Suppressor macrophage treated with lipopolysaccharide for 1 hour (primary cell): Measurements from ENCODE around the gene CYB5R4.
"Not testable (repeated sequence)": the region's sequence is repeated elsewhere in the genome, so short reads cannot be mapped to it uniquely, and the experiment has no call there.

Experiments
- DNase-seq, 3 donors: peaks; one replicate each; pipeline ENCODE4 v3.0.0-alpha.2; 2020 to 2022

The CYB5R4 gene

GRCh38 chr6:83862776-83863471 is 3.4 kb downstream of the CYB5R4 start:
- DNase-seq: no peak

- DNase-seq: no peak
Measured at GRCh38 chr6:83867043-83867442, 7.6 kb downstream of the CYB5R4 start.

- DNase-seq: peak; percentile 93 to 98 (median 97)
Measured at GRCh38 chr6:83867527-83868161, 8.2 kb downstream of the CYB5R4 start.

- peak in 2 of 3 donors; percentile 19 to 38 for DNase-seq
Measured at GRCh38 chr6:83868639-83869038, 9.2 kb downstream of the CYB5R4 start.

- DNase-seq: no peak
Measured at GRCh38 chr6:83870649-83871048, 11.2 kb downstream of the CYB5R4 start.

- DNase-seq: no peak
Measured at GRCh38 chr6:83872386-83873118, 13.1 kb downstream of the CYB5R4 start.

GRCh38 chr6:83873869-83874268 is 14.4 kb downstream of the CYB5R4 start:
- no peak for DNase-seq

GRCh38 chr6:83875843-83876242 is 16.4 kb downstream of the CYB5R4 start:
- peak in 2 of 3 donors; percentile 23 to 24 for DNase-seq

GRCh38 chr6:83878902-83879644 is 19.6 kb downstream of the CYB5R4 start:
- DNase-seq: no peak

GRCh38 chr6:83879746-83880145 is 20.3 kb downstream of the CYB5R4 start:
- DNase-seq: no peak

GRCh38 chr6:83883240-83883639 is 23.8 kb downstream of the CYB5R4 start:
- DNase-seq: no peak

- peak; percentile 43 to 71 (median 70) for DNase-seq
Measured at GRCh38 chr6:83884523-83884922, 25.0 kb downstream of the CYB5R4 start.

- DNase-seq: peak in 2 of 3 donors; percentile 21 to 24
Measured at GRCh38 chr6:83885984-83886383, 26.5 kb downstream of the CYB5R4 start.

GRCh38 chr6:83889621-83890020 is 30.1 kb downstream of the CYB5R4 start:
- DNase-seq: peak; percentile 10 to 31 (median 30)

- DNase-seq: no peak
Measured at GRCh38 chr6:83890520-83890919, 31.0 kb downstream of the CYB5R4 start.

- DNase-seq: no peak
Measured at GRCh38 chr6:83891586-83891985, 32.1 kb downstream of the CYB5R4 start.

- no peak for DNase-seq
Measured at GRCh38 chr6:83893024-83893423, 33.5 kb downstream of the CYB5R4 start.

- DNase-seq: not testable (repeated sequence)
Measured at GRCh38 chr6:83897094-83897493, 37.6 kb downstream of the CYB5R4 start.

- DNase-seq: no peak
Measured at GRCh38 chr6:83901624-83902023, 42.1 kb downstream of the CYB5R4 start.

- DNase-seq: no peak
Measured at GRCh38 chr6:83904395-83904794, 44.9 kb downstream of the CYB5R4 start.

- no peak for DNase-seq
Measured at GRCh38 chr6:83905648-83906047, 46.2 kb downstream of the CYB5R4 start.

- not testable (repeated sequence) for DNase-seq
Measured at GRCh38 chr6:83907623-83908390, 48.3 kb downstream of the CYB5R4 start.
